GM12801 (cell line): ENCODE data around the gene PPP4C.

Source experiments
- TF ChIP-seq, protein P1 (sequence below): IDR thresholded peaks from one replicate; pipeline ENCODE4 v1.5.1; 2011; ENCODE audit warnings: control low read depth; ENCODE audit not compliant: insufficient read length; ENCODE audit errors: extremely low read depth

PPP4C gene

DNA sequence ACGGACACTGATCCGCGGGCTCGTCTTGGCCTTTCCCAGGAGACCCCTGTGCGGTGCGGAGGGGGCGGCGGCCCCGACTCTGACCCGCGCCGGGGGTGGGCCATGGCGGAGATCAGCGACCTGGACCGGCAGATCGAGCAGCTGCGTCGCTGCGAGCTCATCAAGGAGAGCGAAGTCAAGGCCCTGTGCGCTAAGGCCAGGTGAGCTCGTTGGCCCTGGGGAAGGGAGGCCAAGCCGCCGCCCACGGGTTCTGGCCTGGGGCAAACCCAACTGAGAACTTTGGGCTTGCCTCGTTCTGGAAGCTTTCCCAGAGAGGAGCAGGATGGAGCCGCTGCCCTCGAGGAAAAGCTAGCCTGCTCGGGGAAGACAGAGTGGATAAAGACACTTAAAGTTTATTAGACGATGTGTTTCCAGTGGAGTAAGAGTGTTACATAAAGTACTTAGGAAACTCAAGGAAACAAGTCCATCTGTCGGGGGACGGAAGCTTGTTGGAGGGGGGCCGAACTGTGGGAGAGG is 540 bp downstream of the PPP4C start:
- TF ChIP-seq, protein P1, sequence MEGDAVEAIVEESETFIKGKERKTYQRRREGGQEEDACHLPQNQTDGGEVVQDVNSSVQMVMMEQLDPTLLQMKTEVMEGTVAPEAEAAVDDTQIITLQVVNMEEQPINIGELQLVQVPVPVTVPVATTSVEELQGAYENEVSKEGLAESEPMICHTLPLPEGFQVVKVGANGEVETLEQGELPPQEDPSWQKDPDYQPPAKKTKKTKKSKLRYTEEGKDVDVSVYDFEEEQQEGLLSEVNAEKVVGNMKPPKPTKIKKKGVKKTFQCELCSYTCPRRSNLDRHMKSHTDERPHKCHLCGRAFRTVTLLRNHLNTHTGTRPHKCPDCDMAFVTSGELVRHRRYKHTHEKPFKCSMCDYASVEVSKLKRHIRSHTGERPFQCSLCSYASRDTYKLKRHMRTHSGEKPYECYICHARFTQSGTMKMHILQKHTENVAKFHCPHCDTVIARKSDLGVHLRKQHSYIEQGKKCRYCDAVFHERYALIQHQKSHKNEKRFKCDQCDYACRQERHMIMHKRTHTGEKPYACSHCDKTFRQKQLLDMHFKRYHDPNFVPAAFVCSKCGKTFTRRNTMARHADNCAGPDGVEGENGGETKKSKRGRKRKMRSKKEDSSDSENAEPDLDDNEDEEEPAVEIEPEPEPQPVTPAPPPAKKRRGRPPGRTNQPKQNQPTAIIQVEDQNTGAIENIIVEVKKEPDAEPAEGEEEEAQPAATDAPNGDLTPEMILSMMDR: no peak

DNA sequence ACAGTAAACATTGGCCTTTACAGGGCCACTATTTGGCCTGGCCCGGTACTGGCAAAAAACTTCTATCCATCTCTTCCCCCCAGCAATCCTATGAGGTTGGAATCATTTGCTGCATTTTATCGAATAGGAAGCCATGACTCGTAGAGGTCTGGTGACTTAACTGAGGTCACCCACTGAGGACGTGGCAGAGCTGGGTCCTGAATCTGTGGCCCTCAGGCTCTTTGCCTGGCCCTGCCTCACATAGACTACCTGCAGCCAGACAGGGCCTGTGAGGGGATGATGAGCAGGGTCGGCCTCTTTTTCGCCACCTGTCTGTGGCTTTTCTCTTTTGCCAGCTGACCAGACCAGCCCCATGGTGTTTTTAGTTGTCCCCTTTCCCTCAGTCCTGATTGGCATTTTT is 1.9 kb downstream of the PPP4C start:
- TF ChIP-seq, protein P1: no peak

DNA sequence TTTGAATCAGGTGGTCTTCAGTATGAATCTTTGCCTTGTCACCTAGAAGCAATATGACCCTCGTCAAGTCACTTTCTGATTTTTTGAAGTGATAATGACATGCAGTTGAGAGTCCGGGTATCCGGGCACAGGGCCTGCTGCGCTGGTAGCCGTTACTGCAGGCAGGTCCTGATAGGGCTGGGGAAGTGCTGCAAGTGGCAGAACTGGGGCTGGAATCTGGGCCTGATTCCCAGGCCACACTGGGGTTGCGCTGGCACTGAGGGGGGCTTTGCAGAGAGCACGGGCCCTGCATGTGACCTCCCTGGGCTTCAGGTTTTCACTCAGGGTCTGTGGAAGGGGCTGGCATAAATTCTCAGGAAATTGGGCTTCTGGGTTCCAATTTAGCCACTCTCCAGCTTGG is 3.0 kb downstream of the PPP4C start:
- TF ChIP-seq, protein P1: no peak

DNA sequence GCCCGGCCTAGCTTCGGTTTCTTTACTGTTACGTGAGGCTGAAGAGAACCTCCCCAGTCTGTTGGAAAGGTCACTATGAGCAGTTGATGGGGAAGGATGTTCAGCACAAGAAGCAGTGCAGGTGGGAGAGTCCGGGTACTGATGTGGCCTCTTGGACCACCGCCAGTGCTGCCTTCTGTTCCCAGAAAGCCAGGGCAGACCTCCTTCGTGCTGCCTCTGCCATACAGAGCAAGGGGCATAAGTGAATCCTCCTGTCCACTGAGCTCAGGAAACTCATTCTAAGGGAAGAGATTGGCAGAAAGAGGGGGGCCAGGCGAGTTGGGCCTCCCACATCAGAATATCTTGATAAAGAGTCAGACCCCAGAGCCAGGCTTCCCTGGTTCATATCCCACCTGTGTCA is 3.7 kb downstream of the PPP4C start:
- TF ChIP-seq, protein P1: no peak

DNA sequence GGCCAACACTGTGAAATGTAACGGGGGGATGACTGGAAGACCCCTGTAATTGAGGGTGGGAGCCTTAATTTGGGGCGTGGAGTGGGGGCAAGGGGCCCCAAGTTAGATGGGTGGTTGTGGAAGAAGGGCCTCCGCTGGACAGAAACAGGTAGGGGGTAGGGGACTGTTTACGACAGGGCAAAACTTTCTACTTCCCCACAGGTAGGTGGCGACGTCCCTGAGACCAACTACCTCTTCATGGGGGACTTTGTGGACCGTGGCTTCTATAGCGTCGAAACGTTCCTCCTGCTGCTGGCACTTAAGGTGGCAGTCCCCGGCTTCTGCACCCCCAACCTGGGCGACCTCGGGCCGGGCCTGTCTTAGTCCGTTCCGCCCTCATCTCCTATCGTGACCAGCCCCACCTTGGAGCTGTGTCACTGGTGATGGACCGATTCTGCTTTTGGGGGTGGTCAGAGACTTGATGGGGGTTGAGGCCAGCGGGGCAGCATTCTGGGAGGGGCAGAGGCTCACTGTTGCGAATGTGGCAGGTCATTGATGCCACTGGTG is 6.8 kb downstream of the PPP4C start:
- TF ChIP-seq, protein P1: no peak

GRCh38 chr16:30083216-30084055 is 7.6 kb downstream of the PPP4C start:
- TF ChIP-seq, protein P1: no peak

DNA sequence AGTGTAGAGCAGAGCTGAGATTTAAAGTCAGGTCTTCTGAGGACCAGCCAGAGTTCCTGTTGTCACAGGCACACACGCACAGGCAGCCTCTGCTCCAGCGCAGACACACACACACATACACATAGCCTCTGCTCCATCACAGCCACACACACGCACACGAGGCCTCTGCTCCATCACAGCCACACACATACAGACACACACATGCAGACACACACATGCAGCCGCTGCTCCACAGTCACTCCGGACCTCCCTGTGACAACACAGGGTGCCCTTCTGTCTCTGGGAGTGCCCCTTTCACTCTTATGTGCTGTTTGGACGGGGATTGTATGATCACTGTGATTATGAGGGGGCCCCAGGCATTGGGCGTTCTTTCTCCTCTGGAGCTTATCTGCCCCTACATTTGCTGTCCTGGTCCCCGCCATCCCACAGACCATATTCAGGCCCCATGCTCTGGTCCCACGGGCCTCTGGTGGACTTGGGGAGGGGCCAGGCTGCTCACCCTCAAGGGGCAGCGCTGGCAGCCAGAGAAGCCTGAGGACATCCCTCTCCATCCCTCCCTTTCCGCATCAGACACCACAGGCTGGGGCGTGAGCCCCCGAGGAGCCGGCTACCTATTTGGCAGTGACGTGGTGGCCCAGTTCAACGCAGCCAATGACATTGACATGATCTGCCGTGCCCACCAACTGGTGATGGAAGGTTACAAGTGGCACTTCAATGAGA is 8.5 kb downstream of the PPP4C start:
- TF ChIP-seq, protein P1: no peak
